Colonic mucosa (tissue), 4 donors: ENCODE data around the gene OR52N5. TPM values are rescaled to one million over a fixed set of nuclear protein-coding genes. Genes with fewer than 3 reads are reported as not detected.
A peak's percentile ranks its signal among the peaks of the same experiment; 100 is the strongest.

ENCODE experiments used
- DNase-seq: peaks from one replicate; pipeline ENCODE4 v3.0.0-alpha.2; 2020
- H3K27ac ChIP-seq: fragments of 200-600 bp; one replicate; pipeline ENCODE4 v1.8.0; 2021
- H3K27me3 ChIP-seq: fragments of 200-600 bp; one replicate; pipeline ENCODE4 v1.8.0; 2021
- H3K36me3 ChIP-seq: fragments of 200-600 bp; one replicate; pipeline ENCODE4 v1.8.0; 2021
- H3K4me1 ChIP-seq: fragments of 200-600 bp; one replicate; pipeline ENCODE4 v1.8.0; 2021; ENCODE audit warnings: mild to moderate bottlenecking
- H3K4me3 ChIP-seq: fragments of 200-600 bp; one replicate; pipeline ENCODE4 v1.8.0; 2021
- H3K9ac ChIP-seq, 2 donors: one replicate each; pipeline ENCODE4 v1.7.0; 2013; ENCODE audit warnings: control low read depth in 2 of 2, low read depth in 2 of 2, low read length in 2 of 2
- H3K9me3 ChIP-seq: fragments of 200-600 bp; one replicate; pipeline ENCODE4 v1.8.0; 2021
- CTCF ChIP-seq: fragments of 200-600 bp; IDR thresholded peaks from one replicate; pipeline ENCODE4 v1.8.0; 2022; ENCODE audit warnings: antibody characterized with exemption, mild to moderate bottlenecking
- intact Hi-C: fragments of 100-400 bp; cut with DNase I; formaldehyde crosslinking; loops from one replicate; pipeline ENCODE4 v1.14.1; 2022
- total RNA-seq, 2 donors: library from RNA; stranded (reverse); fragmentation: NEBNext Ultra II Directional in 1 of 2; extraction: Animal tissue kit (Norgen Biotek cat#: 25700) in 1 of 2; gene quantifications; one replicate each; pipeline ENCODE4 v1.2.1, GENCODE V29; 2021
- donor health status: healthy.
- donor health status: DM: no; HTN: no; CAD: no.
- donor health status: DM: no; HTN: no; CAD: no.

The OR52N5 gene
- total RNA-seq, 2 donors from 2014 or later: not detected

- Histone ChIP-seq H3K4me1 (no peaks in the 10 kb centered on the region), H3K36me3 (no peaks in the 10 kb centered on the region), H3K9ac (peak overlapping the region in 1 of 2 donors; percentile 24), H3K27ac (no peak overlapping the region), H3K4me3 (peak overlapping the region; percentile 39), H3K27me3 (no peaks in the 10 kb centered on the region), H3K9me3 (no peaks in the 10 kb centered on the region)
- no peak for TF ChIP-seq CTCF
- intact Hi-C loops: loop anchor here (2.0 to 10.0 kb wide), 5 partner anchors 127 to 1174 kb away; partner anchors contain the start of gene OR51D1
- DNase-seq: no peak
These were observed 26.0 kb upstream of the OR52N5 start for GRCh38 chr11:5809122-5809519.

- H3K27me3 ChIP-seq: no peaks in the 10 kb centered on the region
- peak within 1 kb of the TSS; percentile 39 for H3K4me3 ChIP-seq
- no peaks in the 10 kb centered on the region for H3K4me1 ChIP-seq
- intact Hi-C loops: loop anchor here (2.0 to 10.0 kb wide), 5 partner anchors 126 to 1174 kb away; partner anchors contain the start of gene OR51D1
- DNase-seq: peak; percentile 75
- no peak within 1 kb of the TSS for H3K27ac ChIP-seq
- TF ChIP-seq CTCF: peak; percentile 69
- H3K9ac ChIP-seq: peak within 1 kb of the TSS in 1 of 2 donors; percentile 24
- H3K36me3 ChIP-seq: no peaks in the 10 kb centered on the region
- H3K9me3 ChIP-seq: no peaks in the 10 kb centered on the region
These were observed 25.5 kb upstream of the OR52N5 start, which contains the start of gene OR52N2 for GRCh38 chr11:5808500-5809121. Gene OR52N2, plus strand, starts transcription at chr11:5808924. Its CDS starts 11,412 bp downstream, at chr11:5820336.

- Histone ChIP-seq H3K27ac (no peak overlapping the region), H3K9ac (no peak overlapping the region), H3K4me1 (no peaks in the 10 kb centered on the region), H3K36me3 (no peaks in the 10 kb centered on the region), H3K27me3 (no peaks in the 10 kb centered on the region), H3K4me3 (no peak overlapping the region), H3K9me3 (no peaks in the 10 kb centered on the region)
- DNase-seq: no peak
- TF ChIP-seq CTCF: no peak
- intact Hi-C loops: loop anchor here (5.0 to 10.0 kb wide), 3 partner anchors 125 to 1173 kb away; partner anchors contain the start of gene OR51D1
These were observed 24.4 kb upstream of the OR52N5 start for GRCh38 chr11:5807580-5807979.

GRCh38 chr11:5803982-5804381, 20.8 kb upstream of the OR52N5 start:
- Histone ChIP-seq H3K9me3 (no peaks in the 10 kb centered on the region), H3K4me3 (no peak overlapping the region), H3K4me1 (no peaks in the 10 kb centered on the region), H3K27me3 (no peaks in the 10 kb centered on the region), H3K9ac (no peak overlapping the region), H3K27ac (no peak overlapping the region), H3K36me3 (no peaks in the 10 kb centered on the region)
- intact Hi-C loops: loop anchor here (10.0 kb wide), 1 partner anchor 1169 kb away; the partner anchor contains the start of gene OR51D1
- TF ChIP-seq CTCF: no peak
- no peak for DNase-seq

- H3K27ac ChIP-seq: no peak overlapping the region
- H3K9me3 ChIP-seq: no peaks in the 10 kb centered on the region
- H3K36me3 ChIP-seq: no peaks in the 10 kb centered on the region
- no peak for DNase-seq
- TF ChIP-seq CTCF: no peak
- intact Hi-C loops: no loop called here
- H3K9ac ChIP-seq: no peak overlapping the region
- H3K27me3 ChIP-seq: no peaks in the 10 kb centered on the region
- no peaks in the 10 kb centered on the region for H3K4me1 ChIP-seq
- no peak overlapping the region for H3K4me3 ChIP-seq
These were observed 13.4 kb upstream of the OR52N5 start for GRCh38 chr11:5796541-5796940.
